HUES64 (cell line): ENCODE data around the gene PKN2.

Experiments used
- H3K27ac ChIP-seq: 2 replicates; pipeline ENCODE4 v1.7.0; 2013; ENCODE audit warnings: low read depth, low read length, inconsistent platforms
- H3K27me3 ChIP-seq: 2 replicates; pipeline ENCODE4 v1.6.1; 2013; ENCODE audit warnings: mild to moderate bottlenecking, low read length; ENCODE audit not compliant: insufficient read depth
- H3K36me3 ChIP-seq: 2 replicates; pipeline ENCODE4 v1.6.1; 2013; ENCODE audit warnings: mild to moderate bottlenecking, low read length; ENCODE audit not compliant: insufficient read depth
- H3K4me1 ChIP-seq: 2 replicates; pipeline ENCODE4 v1.6.1; 2013; ENCODE audit warnings: mild to moderate bottlenecking, low read length, moderate library complexity; ENCODE audit not compliant: insufficient read depth
- H3K4me3 ChIP-seq: 2 replicates; pipeline ENCODE4 v1.5.1; 2013; ENCODE audit warnings: mild to moderate bottlenecking, low read length, moderate library complexity
- H3K9ac ChIP-seq: 2 replicates; pipeline ENCODE4 v1.6.1; 2013; ENCODE audit warnings: mild to moderate bottlenecking, low read depth, low read length
- H3K9me3 ChIP-seq: 2 replicates; pipeline ENCODE4 v1.6.1; 2013; ENCODE audit warnings: low read depth, low read length; ENCODE audit not compliant: insufficient read depth
- WGBS: fragments of 150-250, 120-280 bp; methylation state at CpG from one replicate; pipeline ENCODE4 v1.1.7; 2013; ENCODE audit warnings: missing lambda C conversion rate; 5-methylcytosine and 5-hydroxymethylcytosine counted together

PKN2 gene

GRCh38 chr1:88655140-88655539, 28.9 kb upstream of the PKN2 start:
- no peaks in the 10 kb centered on the region for H3K27me3 ChIP-seq
- H3K36me3 ChIP-seq, result no peaks in the 10 kb centered on the region
- peaks cover 6% of the 10 kb centered on the region; the same call in 1 of the 2 replicates for H3K4me1 ChIP-seq
- no peak overlapping the region for H3K27ac ChIP-seq
- no peak overlapping the region for H3K4me3 ChIP-seq
- H3K9me3 ChIP-seq, result no peaks in the 10 kb centered on the region
- WGBS, result 100% methylated on average over 1 of the region's 1 CpG
- H3K9ac ChIP-seq, result no peak overlapping the region

GRCh38 chr1:88655685-88656299, 28.3 kb upstream of the PKN2 start:
- Histone ChIP-seq H3K4me3 (no peak overlapping the region), H3K9me3 (no peaks in the 10 kb centered on the region), H3K27me3 (no peaks in the 10 kb centered on the region), H3K4me1 (peaks cover 2% of the 10 kb centered on the region; the same call in 1 of the 2 replicates), H3K9ac (no peak overlapping the region), H3K27ac (no peak overlapping the region), H3K36me3 (no peaks in the 10 kb centered on the region)
- WGBS, result 14% methylated on average over 3 of the region's 3 CpGs

- 88% methylated on average over 3 of the region's 3 CpGs for WGBS
These were observed 25.7 kb upstream of the PKN2 start for GRCh38 chr1:88658419-88658818.

DNA sequence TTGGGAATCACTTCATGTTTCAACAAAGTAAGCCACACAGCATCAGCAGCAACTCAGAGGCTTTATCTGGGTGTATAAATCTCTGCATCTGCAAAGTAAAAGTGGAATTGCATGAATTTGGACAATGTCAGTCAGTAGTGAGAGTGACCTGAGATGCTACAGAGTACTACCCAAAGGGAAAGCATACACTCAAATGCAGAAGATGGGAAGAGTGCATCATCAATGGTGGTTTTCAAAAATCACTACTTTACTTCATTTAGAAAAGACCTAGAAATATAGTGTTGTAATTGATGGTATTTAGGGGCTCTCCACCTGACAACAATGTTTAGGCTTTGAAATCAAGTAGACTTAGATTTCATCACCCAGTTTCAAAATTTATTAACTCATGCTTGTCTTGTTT, 24.5 kb upstream of the PKN2 start:
- Histone ChIP-seq H3K4me3 (no peak overlapping the region), H3K27me3 (no peaks in the 10 kb centered on the region), H3K27ac (no peak overlapping the region), H3K36me3 (no peaks in the 10 kb centered on the region), H3K9me3 (no peaks in the 10 kb centered on the region), H3K4me1 (peaks cover 16% of the 10 kb centered on the region), H3K9ac (no peak overlapping the region)

More at GRCh38 chr1:88658419-88658818, 25.7 kb upstream of the PKN2 start:
- H3K27me3 ChIP-seq, result no peaks in the 10 kb centered on the region
- no peak overlapping the region for H3K27ac ChIP-seq
- H3K4me1 ChIP-seq, result peaks cover 16% of the 10 kb centered on the region
- no peak overlapping the region for H3K9ac ChIP-seq
- no peak overlapping the region for H3K4me3 ChIP-seq
- no peaks in the 10 kb centered on the region for H3K36me3 ChIP-seq
- no peaks in the 10 kb centered on the region for H3K9me3 ChIP-seq

DNA sequence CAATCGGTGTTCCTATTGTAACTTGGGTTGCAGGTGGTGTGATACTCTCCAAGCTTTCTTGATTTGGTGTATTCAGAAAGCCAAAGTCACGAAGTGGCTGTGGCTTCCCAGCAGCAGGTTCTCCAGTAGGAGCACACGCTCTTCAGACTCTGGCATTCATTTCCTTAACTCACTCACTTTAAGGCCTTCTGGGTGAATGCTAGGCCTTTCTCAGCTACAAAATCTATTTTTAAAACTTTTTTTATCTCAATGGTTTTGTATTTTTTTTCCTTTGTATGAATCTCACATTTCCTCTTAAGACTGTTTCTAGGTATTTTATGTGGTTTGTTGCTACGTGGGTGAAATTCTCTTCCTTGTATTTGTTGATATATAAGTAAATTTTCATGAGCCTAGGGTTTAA, 22.9 kb upstream of the PKN2 start:
- Histone ChIP-seq H3K27me3 (no peaks in the 10 kb centered on the region), H3K9me3 (no peaks in the 10 kb centered on the region), H3K9ac (no peak overlapping the region), H3K36me3 (no peaks in the 10 kb centered on the region), H3K4me1 (peaks cover 16% of the 10 kb centered on the region), H3K27ac (no peak overlapping the region), H3K4me3 (no peak overlapping the region)
- 76% methylated on average over 4 of the region's 4 CpGs for WGBS

DNA sequence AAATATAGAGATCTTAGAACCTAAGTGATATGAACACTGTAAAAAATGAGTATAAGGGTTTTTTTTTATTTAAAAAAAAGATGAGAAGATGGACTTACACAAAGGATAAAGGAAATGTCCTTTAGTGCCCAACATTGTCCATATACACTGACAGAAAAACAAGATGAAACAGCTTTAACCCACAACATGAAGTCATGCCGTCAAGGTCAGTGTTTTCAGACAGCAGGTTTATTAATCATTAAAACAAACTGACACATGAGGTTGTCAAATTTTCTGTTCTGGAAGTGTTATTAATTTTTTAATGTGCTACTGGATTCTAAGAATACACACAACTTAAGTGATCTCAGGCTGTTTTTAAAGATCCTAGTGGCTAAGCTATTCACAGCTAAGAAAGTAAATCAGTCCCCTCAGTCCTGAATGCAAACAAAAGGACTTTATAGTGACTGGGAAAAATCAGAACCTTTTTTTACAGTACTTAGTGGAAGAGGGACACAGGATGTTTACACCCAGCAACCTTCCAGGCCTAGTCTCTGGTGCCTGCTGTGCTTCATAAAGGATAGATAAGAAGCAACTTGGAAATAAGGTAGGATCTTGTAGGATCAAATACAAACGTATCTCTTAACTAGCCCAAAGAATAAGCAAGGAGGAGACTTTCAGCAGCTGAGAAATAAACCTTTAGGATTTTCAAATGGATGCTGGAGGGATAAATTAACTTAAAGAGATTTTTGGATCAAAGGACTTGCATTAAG, 21.9 kb upstream of the PKN2 start:
- Histone ChIP-seq H3K4me3 (no peak overlapping the region), H3K36me3 (no peaks in the 10 kb centered on the region), H3K9ac (no peak overlapping the region), H3K4me1 (peaks cover 16% of the 10 kb centered on the region), H3K27ac (peak overlapping the region; percentile 44), H3K27me3 (no peaks in the 10 kb centered on the region), H3K9me3 (no peaks in the 10 kb centered on the region)
- WGBS, result 83% methylated on average over 1 of the region's 2 CpGs

DNA sequence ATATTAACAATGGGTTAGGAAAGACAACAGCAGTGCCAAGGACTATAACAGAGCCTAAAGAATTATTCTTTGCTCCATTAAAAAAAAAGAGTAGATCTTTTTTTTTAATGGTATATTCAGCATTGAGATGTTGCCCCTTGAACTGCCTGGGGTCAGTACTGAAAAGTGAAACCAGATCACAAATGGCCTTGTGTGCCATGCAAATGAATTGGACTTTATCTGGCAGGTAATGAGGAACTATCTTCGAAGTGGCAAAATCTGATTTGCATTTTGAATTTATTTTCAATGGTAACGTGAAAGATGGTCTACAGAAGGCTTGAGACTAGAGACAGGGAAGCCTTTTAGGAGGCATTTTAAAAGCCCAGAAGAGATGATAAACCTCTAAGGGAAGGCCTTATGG, 21.4 kb upstream of the PKN2 start:
- Histone ChIP-seq H3K27me3 (no peaks in the 10 kb centered on the region), H3K4me3 (no peak overlapping the region), H3K9ac (no peak overlapping the region), H3K4me1 (peaks cover 16% of the 10 kb centered on the region), H3K27ac (no peak overlapping the region), H3K36me3 (no peaks in the 10 kb centered on the region), H3K9me3 (no peaks in the 10 kb centered on the region)
- WGBS, result 75% methylated on average over 2 of the region's 2 CpGs

DNA sequence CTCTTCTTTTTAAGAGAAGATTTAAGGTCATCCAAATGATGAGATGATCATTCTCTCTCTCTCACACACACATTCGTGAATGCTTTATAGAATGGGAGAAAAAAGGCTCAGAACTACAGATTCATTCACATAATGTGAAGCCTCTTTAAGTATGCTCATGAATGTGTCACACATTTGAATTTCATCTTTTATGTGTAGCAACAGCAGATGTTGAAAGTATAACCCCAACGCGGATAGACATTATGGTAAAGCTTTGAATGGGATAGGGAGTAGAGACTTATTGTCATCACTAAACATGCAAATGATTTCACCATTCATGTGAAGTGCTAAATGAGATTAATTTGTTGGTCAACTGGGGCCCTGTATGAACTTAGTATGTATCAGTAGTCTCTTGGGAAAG, 15.7 kb upstream of the PKN2 start:
- Histone ChIP-seq H3K27ac (no peak overlapping the region), H3K4me3 (no peak overlapping the region), H3K9ac (no peak overlapping the region), H3K9me3 (no peaks in the 10 kb centered on the region), H3K27me3 (no peaks in the 10 kb centered on the region), H3K36me3 (no peaks in the 10 kb centered on the region), H3K4me1 (no peaks in the 10 kb centered on the region)
- no CpG with 5 or more reads among the region's 3 CpGs for WGBS

DNA sequence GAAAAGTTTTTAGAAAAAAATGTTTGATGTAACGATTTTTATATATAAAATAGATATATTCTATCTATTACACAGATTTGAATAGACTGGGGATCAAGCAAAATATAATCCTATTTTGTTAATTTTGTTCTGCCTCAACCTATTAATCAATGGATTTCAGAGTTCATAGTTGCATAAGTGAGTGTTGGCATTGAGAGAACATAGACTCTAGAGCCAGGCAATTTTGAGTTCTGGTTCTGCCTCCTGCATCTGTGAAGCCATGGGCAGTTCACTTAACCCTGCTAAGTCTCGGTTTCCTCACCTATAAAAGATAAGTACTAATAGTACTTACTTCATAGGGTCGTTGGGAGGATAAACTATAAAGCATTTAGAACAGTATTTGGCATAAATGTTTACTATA, 13.6 kb upstream of the PKN2 start:
- no peaks in the 10 kb centered on the region for H3K4me1 ChIP-seq
- H3K27ac ChIP-seq, result no peak overlapping the region
- WGBS, result 100% methylated on average over 1 of the region's 3 CpGs
- H3K36me3 ChIP-seq, result no peaks in the 10 kb centered on the region
- no peaks in the 10 kb centered on the region for H3K27me3 ChIP-seq
- H3K9ac ChIP-seq, result no peak overlapping the region
- H3K4me3 ChIP-seq, result no peak overlapping the region
- H3K9me3 ChIP-seq, result no peaks in the 10 kb centered on the region

DNA sequence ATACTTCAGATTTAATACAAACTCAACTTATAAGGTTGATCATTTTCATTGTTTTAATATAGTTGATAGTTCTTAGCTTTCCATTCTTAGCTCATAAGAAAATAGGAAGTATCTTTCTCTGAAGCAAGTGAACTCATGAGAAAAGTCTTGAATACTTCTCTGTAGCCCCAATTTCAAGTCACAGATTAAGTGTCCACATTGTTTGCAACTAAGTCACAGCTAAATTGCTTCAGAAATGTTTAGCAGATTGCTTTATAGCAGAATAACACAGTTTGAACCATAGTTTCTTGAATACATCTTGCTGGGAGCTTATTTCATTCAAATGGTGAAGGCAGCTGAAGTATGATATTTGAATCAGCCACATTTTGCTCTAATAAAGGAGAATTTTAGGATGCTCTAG, 10.6 kb upstream of the PKN2 start:
- no peaks in the 10 kb centered on the region for H3K27me3 ChIP-seq
- H3K27ac ChIP-seq, result no peak overlapping the region

GRCh38 chr1:88678405-88678804, 5.7 kb upstream of the PKN2 start:
- peaks cover 5% of the 10 kb centered on the region for H3K4me1 ChIP-seq
- no peaks in the 10 kb centered on the region for H3K9me3 ChIP-seq
- 91% methylated on average over 3 of the region's 3 CpGs for WGBS
- H3K4me3 ChIP-seq, result no peak overlapping the region
- no peaks in the 10 kb centered on the region for H3K36me3 ChIP-seq
- no peak overlapping the region for H3K9ac ChIP-seq
- no peak overlapping the region for H3K27ac ChIP-seq
- H3K27me3 ChIP-seq, result no peaks in the 10 kb centered on the region

More for the DNA sequence above, 10.6 kb upstream of the PKN2 start:
- Histone ChIP-seq H3K36me3 (no peaks in the 10 kb centered on the region), H3K9me3 (no peaks in the 10 kb centered on the region), H3K4me1 (no peaks in the 10 kb centered on the region), H3K9ac (no peak overlapping the region), H3K4me3 (no peak overlapping the region)
